D721Med (cell line): Measurements from ENCODE around the gene FGB.

Experiments used
- DNase-seq: peaks from one replicate; pipeline ENCODE4 v3.0.0; 2011; ENCODE audit warnings: low spot score; ENCODE audit not compliant: insufficient read length
- FAIRE-seq: peaks from 2 replicates; lab custom pipeline; 2011; peaks lifted over from hg19 to GRCh38; lab: Jason Lieb, UNC
- CTCF ChIP-seq: IDR thresholded peaks from 2 replicates; pipeline ENCODE4 v1.5.1; 2012; ENCODE audit warnings: mild to moderate bottlenecking, control low read depth; ENCODE audit not compliant: insufficient read depth; ENCODE audit errors: missing control alignments

The FGB gene

GRCh38 chr4:154549894-154550790 is 12.7 kb upstream of the FGB start, which contains the start of gene PLRG1:
Gene PLRG1, minus strand, starts transcription at chr4:154550400. Its CDS starts 92 bp downstream, at chr4:154550308.
- FAIRE-seq (no peak), DNase-seq (peak; percentile 54)
- TF ChIP-seq CTCF, result no peak

GRCh38 chr4:154551872-154552686 is 10.7 kb upstream of the FGB start:
- FAIRE-seq (no peak), DNase-seq (no peak)
- peak; percentile 74 for TF ChIP-seq CTCF

- DNase-seq (no peak), FAIRE-seq (no peak)
- TF ChIP-seq CTCF, result no peak
These were observed 3.7 kb upstream of the FGB start for GRCh38 chr4:154559141-154559493.

GRCh38 chr4:154559494-154560418 is 3.1 kb upstream of the FGB start:
- peak; percentile 65 for TF ChIP-seq CTCF
- FAIRE-seq (peak; percentile 84), DNase-seq (no peak)

GRCh38 chr4:154560419-154560801 is 2.4 kb upstream of the FGB start:
- DNase-seq, result no peak
- FAIRE-seq, result no peak
- TF ChIP-seq CTCF, result no peak

GRCh38 chr4:154560824-154561231 is 2.0 kb upstream of the FGB start:
- no peak for DNase-seq
- no peak for TF ChIP-seq CTCF
- no peak for FAIRE-seq
